ENCODE data around the gene THADA.

- TF ChIP-seq CTCF (IDR thresholded peaks at IDR 0.05) (no peak), EP300 (IDR thresholded peaks at IDR 0.05) (no peak), POLR2A (IDR thresholded peaks at IDR 0.05) (no peak), POLR2AphosphoS5 (IDR thresholded peaks at IDR 0.05) (no peak)
Observed at GRCh38 chr2:43592443-43592842, 3.4 kb downstream of the THADA start.

Measured in suprapubic skin (tissue), 4 donors.